Progenitor cell of endocrine pancreas (in vitro differentiated cells): Measurements from ENCODE around the gene JUP. TPM values are rescaled to one million over a fixed set of nuclear protein-coding genes. Genes with fewer than 3 reads are reported as not detected.
"Not testable (repeated sequence)": the region's sequence is repeated elsewhere in the genome, so short reads cannot be mapped to it uniquely, and the experiment has no call there.

Source experiments
- DNase-seq: peaks from one replicate; pipeline ENCODE4 v3.0.0; 2021; ENCODE audit warnings: low spot score; ENCODE audit not compliant: unreplicated experiment
- H3K27ac Mint-ChIP-seq: 2 replicates; pipeline ENCODE4 v1.8.0; 2021; ENCODE audit warnings: mild to moderate bottlenecking, moderate library complexity, mixed read lengths
- H3K27me3 Mint-ChIP-seq: 2 replicates; pipeline ENCODE4 v1.8.0; 2021; ENCODE audit warnings: mixed read lengths
- H3K36me3 Mint-ChIP-seq: 2 replicates; pipeline ENCODE4 v1.8.0; 2022; ENCODE audit warnings: mixed read lengths; ENCODE audit not compliant: insufficient read depth
- H3K4me1 Mint-ChIP-seq: 2 replicates; pipeline ENCODE4 v1.8.0; 2021; ENCODE audit warnings: low read depth, mixed read lengths
- H3K4me3 Mint-ChIP-seq: 2 replicates; pipeline ENCODE4 v1.8.0; 2021; ENCODE audit warnings: low read depth, mild to moderate bottlenecking, moderate library complexity, mixed read lengths
- H3K9me3 Mint-ChIP-seq: 2 replicates; pipeline ENCODE4 v1.8.0; 2021; ENCODE audit warnings: low read depth, mixed read lengths
- long read RNA-seq: library from polyadenylated mRNA; unstranded; transcript quantifications from one replicate; pipeline ENCODE4 v2.0.0, GENCODE V29; 2020
- total RNA-seq: library from RNA; stranded (reverse); gene quantifications from 2 replicates; pipeline ENCODE4 v1.2.1, GENCODE V29; 2021
- TF ChIP-seq, protein P1 (sequence below): fragments of 200-600 bp; sonication (generic); IDR thresholded peaks from one replicate; pipeline ENCODE4 v1.5.0; 2021; ENCODE audit warnings: antibody characterized with exemption, mild to moderate bottlenecking; ENCODE audit not compliant: unreplicated experiment

The JUP gene
- total RNA-seq: 195 and 199 TPM in 2 replicates
- long read RNA-seq, transcript JUP-201 (15 exons, 3,200 nt): major isoform, 7 of 23 reads
- long read RNA-seq, partial matches to known transcripts: 8 of 23 reads
- long read RNA-seq, other reads (novel, unspliced or antisense): 8 of 23 reads

DNA sequence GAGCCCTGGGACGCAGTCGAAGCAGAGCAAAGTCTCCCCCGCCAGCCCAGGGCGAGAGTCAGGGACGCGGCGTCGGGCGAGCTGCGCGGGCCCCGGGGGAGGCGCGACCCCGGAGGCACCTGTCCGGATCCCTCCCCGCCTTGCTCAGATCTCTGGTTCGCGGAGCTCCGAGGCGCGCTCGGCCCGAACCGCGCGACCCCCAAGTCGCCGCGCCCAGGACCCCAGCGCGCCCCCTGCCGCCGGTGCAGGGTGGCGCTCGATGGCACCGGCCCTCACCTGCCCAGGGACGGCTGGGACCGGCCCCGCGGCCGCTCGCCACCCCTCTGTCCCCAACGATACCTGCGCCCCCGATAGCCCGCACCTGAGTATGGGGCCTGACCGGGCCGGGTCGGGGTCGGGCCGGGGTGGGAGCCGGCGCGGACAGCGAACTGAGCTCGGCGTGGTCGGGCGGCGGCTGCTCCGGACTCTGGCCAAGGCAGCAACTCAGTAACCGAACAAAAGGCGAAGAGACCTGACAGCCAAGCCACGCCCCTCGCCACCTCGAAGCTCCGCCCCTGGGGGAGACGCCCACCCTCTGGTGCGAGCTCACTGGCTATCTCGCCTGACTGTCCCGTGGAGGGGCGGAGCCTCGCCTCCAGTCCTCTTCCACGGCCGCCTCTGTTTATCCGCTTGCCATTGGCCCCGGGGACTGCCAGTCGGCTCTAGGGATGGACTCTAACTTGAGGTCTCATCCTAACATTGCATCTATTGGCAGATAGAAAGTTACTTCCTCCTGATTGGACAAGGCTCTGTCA is at the start of gene JUP:
TSS of gene JUP (minus strand) at position 485 of the 794 bp plus-strand sequence. CDS start 14,857 bp downstream, outside the sequence.
- Mint-ChIP-seq H3K27me3 (no peaks in the 10 kb centered on the region), H3K36me3 (peaks cover 2% of the 10 kb centered on the region), H3K9me3 (no peaks in the 10 kb centered on the region), H3K4me1 (peaks cover 32% of the 10 kb centered on the region), H3K27ac (peak within 1 kb of the TSS; percentile 97), H3K4me3 (peak within 1 kb of the TSS; percentile 81)
- TF ChIP-seq, protein P1, sequence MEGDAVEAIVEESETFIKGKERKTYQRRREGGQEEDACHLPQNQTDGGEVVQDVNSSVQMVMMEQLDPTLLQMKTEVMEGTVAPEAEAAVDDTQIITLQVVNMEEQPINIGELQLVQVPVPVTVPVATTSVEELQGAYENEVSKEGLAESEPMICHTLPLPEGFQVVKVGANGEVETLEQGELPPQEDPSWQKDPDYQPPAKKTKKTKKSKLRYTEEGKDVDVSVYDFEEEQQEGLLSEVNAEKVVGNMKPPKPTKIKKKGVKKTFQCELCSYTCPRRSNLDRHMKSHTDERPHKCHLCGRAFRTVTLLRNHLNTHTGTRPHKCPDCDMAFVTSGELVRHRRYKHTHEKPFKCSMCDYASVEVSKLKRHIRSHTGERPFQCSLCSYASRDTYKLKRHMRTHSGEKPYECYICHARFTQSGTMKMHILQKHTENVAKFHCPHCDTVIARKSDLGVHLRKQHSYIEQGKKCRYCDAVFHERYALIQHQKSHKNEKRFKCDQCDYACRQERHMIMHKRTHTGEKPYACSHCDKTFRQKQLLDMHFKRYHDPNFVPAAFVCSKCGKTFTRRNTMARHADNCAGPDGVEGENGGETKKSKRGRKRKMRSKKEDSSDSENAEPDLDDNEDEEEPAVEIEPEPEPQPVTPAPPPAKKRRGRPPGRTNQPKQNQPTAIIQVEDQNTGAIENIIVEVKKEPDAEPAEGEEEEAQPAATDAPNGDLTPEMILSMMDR: peak; percentile 95
- DNase-seq: peak; percentile 100

GRCh38 chr17:41835800-41836549 is 49.5 kb upstream of the JUP start, which contains the start of gene NT5C3B:
Gene NT5C3B (minus strand): TSS chr17:41836232. CDS start chr17:41836193, 39 bp downstream.
- Mint-ChIP-seq H3K9me3 (no peaks in the 10 kb centered on the region), H3K27ac (peak within 1 kb of the TSS; percentile 74), H3K4me3 (peak within 1 kb of the TSS; percentile 86), H3K36me3 (peaks cover 5% of the 10 kb centered on the region), H3K27me3 (peaks cover 3% of the 10 kb centered on the region), H3K4me1 (peaks cover 6% of the 10 kb centered on the region)
- peak; percentile 52 for DNase-seq
- TF ChIP-seq, protein P1: no peak

GRCh38 chr17:41835214-41835799 is 48.8 kb upstream of the JUP start:
- Mint-ChIP-seq H3K4me3 (peak overlapping the region; percentile 86), H3K4me1 (peaks cover 6% of the 10 kb centered on the region), H3K36me3 (peaks cover 6% of the 10 kb centered on the region), H3K9me3 (no peaks in the 10 kb centered on the region), H3K27ac (peak overlapping the region; percentile 68), H3K27me3 (peaks cover 3% of the 10 kb centered on the region)
- no peak for DNase-seq
- TF ChIP-seq, protein P1: no peak

DNA sequence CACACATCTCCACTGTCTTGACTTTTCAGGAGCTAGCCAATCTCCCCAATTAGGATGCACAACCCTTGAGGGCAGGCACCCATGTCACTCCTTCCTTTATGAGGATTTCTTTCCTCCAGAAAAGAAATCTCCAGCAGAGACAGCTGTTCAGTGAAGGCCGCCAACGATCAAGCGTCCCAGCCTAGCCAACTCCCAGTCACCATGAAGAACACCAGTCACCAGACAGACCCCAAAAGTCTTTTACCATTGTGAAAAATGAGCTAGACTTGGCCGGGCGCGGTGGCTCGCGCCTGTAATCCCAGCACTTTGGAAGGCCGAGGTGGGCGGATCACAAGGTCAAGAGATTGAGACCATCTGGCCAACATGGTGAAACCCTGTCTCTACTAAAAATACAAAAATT is 43.5 kb upstream of the JUP start:
- DNase-seq, H3K27me3 Mint-ChIP-seq, H3K27ac Mint-ChIP-seq, H3K4me1 Mint-ChIP-seq, H3K4me3 Mint-ChIP-seq, H3K9me3 Mint-ChIP-seq: not testable (repeated sequence)
- peaks cover 16% of the 10 kb centered on the region for H3K36me3 Mint-ChIP-seq

DNA sequence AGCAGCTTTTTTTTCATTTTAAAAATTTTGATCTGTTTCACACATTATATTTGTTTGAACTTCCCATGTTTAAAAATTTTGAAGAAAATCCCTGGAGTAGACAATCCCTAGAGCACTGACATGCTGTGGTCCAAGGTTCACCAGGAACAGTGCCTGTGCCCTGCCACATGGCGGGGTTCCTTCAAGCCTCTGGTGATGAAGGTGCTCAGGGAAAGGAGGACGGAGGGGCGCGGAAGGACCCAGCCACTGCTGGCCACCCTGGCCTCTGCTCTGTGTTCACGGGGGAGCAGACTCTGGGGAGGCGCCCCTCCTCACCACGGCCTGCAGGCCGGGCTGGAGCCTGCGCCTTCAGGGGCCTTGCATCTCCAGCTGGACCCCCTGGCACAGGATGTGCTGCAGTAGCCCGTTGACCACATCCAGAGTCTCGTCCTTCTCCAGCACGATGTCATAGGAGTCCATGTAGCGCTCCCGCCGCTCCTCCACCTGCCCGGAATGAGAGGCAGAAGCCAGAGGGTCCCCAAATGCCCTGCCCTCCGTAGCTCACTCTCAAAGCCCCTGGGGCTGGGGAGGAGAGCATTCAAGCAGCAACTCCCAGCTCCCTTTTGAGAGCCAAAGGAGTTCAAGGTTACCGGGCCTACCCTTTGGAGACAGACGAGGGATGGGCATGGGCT is 38.8 kb upstream of the JUP start:
- Mint-ChIP-seq H3K4me1 (no peaks in the 10 kb centered on the region), H3K4me3 (no peak overlapping the region)

More for the DNA sequence above, 38.8 kb upstream of the JUP start:
- Mint-ChIP-seq H3K36me3 (peaks cover 10% of the 10 kb centered on the region), H3K27me3 (no peaks in the 10 kb centered on the region), H3K27ac (no peak overlapping the region), H3K9me3 (no peaks in the 10 kb centered on the region)
- no peak for DNase-seq
- TF ChIP-seq, protein P1: no peak
